ENCODE data around the gene ULK2. TPM values are rescaled to one million over a fixed set of nuclear protein-coding genes. Genes with fewer than 3 reads are reported as not detected.

ULK2 gene
- total RNA-seq, 2 donors from 2014 or later = 19.5 to 33.7 TPM

GRCh38 chr17:19877364-19877945, 9.7 kb upstream of the ULK2 start:
- Mint-ChIP-seq H3K4me3 (no peak overlapping the region), H3K27ac (no peak overlapping the region)
- WGBS, 2 experiments (ENCODE audit: insufficient coverage in 1 of 2, insufficient read length in 1 of 2) = 63 to 70% methylated on average over 3 to 6 of the region's 6 CpGs

GRCh38 chr17:19876529-19877161, 8.9 kb upstream of the ULK2 start:
- Mint-ChIP-seq H3K4me1 (no peaks in the 10 kb centered on the region), H3K4me3 (no peak overlapping the region), H3K36me3 (ENCODE audit: low read depth) (no peaks in the 10 kb centered on the region), H3K27ac (no peak overlapping the region), H3K9me3 (no peaks in the 10 kb centered on the region), H3K27me3 (ENCODE audit: insufficient read depth) (peaks cover 9% of the 10 kb centered on the region)
- Histone ChIP-seq H3K27me3 (ENCODE audit: control insufficient read depth, insufficient read depth, low read length, poor library complexity, severe bottlenecking) (no peaks in the 10 kb centered on the region), H3K9me3 (ENCODE audit: control insufficient read depth, low read length) (no peaks in the 10 kb centered on the region), H3K4me1 (ENCODE audit: control insufficient read depth, insufficient read depth, low read length) (no peaks in the 10 kb centered on the region), H3K9ac (ENCODE audit: extremely low read depth, low read length, poor library complexity, severe bottlenecking) (no peak overlapping the region), H3K27ac (ENCODE audit: low read depth, low read length) (no peak overlapping the region), H3K4me3 (ENCODE audit: low read length) (no peak overlapping the region), H3K36me3 (ENCODE audit: control insufficient read depth, insufficient read depth, low read length) (no peaks in the 10 kb centered on the region)
- WGBS, 2 experiments (ENCODE audit: insufficient coverage in 1 of 2, insufficient read length in 1 of 2) = 92 to 93% methylated on average over 11 to 13 of the region's 13 CpGs
- TF ChIP-seq CTCF (conservative IDR thresholded peaks at IDR 0.05) = no peak
- DNase-seq = no peak

More at GRCh38 chr17:19877364-19877945, 9.7 kb upstream of the ULK2 start:
- Histone ChIP-seq H3K27ac (ENCODE audit: low read depth, low read length) (no peak overlapping the region), H3K9ac (ENCODE audit: extremely low read depth, low read length, poor library complexity, severe bottlenecking) (no peak overlapping the region), H3K4me1 (ENCODE audit: control insufficient read depth, insufficient read depth, low read length) (no peaks in the 10 kb centered on the region), H3K27me3 (ENCODE audit: control insufficient read depth, insufficient read depth, low read length, poor library complexity, severe bottlenecking) (no peaks in the 10 kb centered on the region), H3K36me3 (ENCODE audit: control insufficient read depth, insufficient read depth, low read length) (no peaks in the 10 kb centered on the region), H3K4me3 (ENCODE audit: low read length) (no peak overlapping the region), H3K9me3 (ENCODE audit: control insufficient read depth, low read length) (no peaks in the 10 kb centered on the region)
- no peak for TF ChIP-seq CTCF (conservative IDR thresholded peaks at IDR 0.05)
- no peaks in the 10 kb centered on the region for H3K9me3 Mint-ChIP-seq
- H3K36me3 Mint-ChIP-seq (ENCODE audit: low read depth) = no peaks in the 10 kb centered on the region
- DNase-seq = no peak
- H3K4me1 Mint-ChIP-seq = no peaks in the 10 kb centered on the region
- H3K27me3 Mint-ChIP-seq (ENCODE audit: insufficient read depth) = peaks cover 9% of the 10 kb centered on the region

GRCh38 chr17:19874256-19874655, 6.5 kb upstream of the ULK2 start:
- Mint-ChIP-seq H3K4me3 (no peak overlapping the region), H3K27ac (no peak overlapping the region), H3K4me1 (no peaks in the 10 kb centered on the region), H3K27me3 (ENCODE audit: insufficient read depth) (peaks cover 13% of the 10 kb centered on the region), H3K36me3 (ENCODE audit: low read depth) (no peaks in the 10 kb centered on the region), H3K9me3 (no peaks in the 10 kb centered on the region)
- no peaks in the 10 kb centered on the region for H3K27me3 ChIP-seq (ENCODE audit: control insufficient read depth, insufficient read depth, low read length, poor library complexity, severe bottlenecking)
- H3K27ac ChIP-seq (ENCODE audit: low read depth, low read length) = no peak overlapping the region
- no peaks in the 10 kb centered on the region for H3K36me3 ChIP-seq (ENCODE audit: control insufficient read depth, insufficient read depth, low read length)
- no peak overlapping the region for H3K9ac ChIP-seq (ENCODE audit: extremely low read depth, low read length, poor library complexity, severe bottlenecking)
- H3K4me1 ChIP-seq (ENCODE audit: control insufficient read depth, insufficient read depth, low read length) = no peaks in the 10 kb centered on the region
- no peak overlapping the region for H3K4me3 ChIP-seq (ENCODE audit: low read length)
- WGBS, 2 experiments (ENCODE audit: insufficient coverage in 1 of 2, insufficient read length in 1 of 2) = 86 to 92% methylated on average over 7 to 8 of the region's 10 CpGs
- H3K9me3 ChIP-seq (ENCODE audit: control insufficient read depth, low read length) = no peaks in the 10 kb centered on the region
- DNase-seq = no peak
- no peak for TF ChIP-seq CTCF (conservative IDR thresholded peaks at IDR 0.05)

All from endodermal cell (in vitro differentiated cells).